22Rv1 (cell line): ENCODE results near the gene MSX2.

Source experiments
- CTCF ChIP-seq: fragments of 450-650 bp; IDR thresholded peaks from 2 replicates; pipeline ENCODE4 v1.5.1; 2017; ENCODE audit warnings: mild to moderate bottlenecking
- ZFX ChIP-seq: fragments of 450-650 bp; IDR thresholded peaks from 2 replicates; pipeline ENCODE4 v1.6.1; 2017; ENCODE audit warnings: antibody characterized with exemption, borderline replicate concordance

GRCh38 chr5:174698156-174698555, 26.2 kb upstream of the MSX2 start:
- TF ChIP-seq CTCF (no peak), ZFX (no peak)
